GM23248 (cell line): Measurements from ENCODE around the gene ANKDD1A. TPM values are rescaled to one million over a fixed set of nuclear protein-coding genes. Genes with fewer than 3 reads are reported as not detected.

Experiments
- DNase-seq: peaks from one replicate; pipeline ENCODE4 v3.0.0-alpha.2; 2015
- H2AFZ ChIP-seq: fragments of 200-600 bp; sonication (generic); 2 replicates; pipeline ENCODE4 v1.6.1; 2016; ENCODE audit warnings: antibody characterized with exemption
- H3F3A ChIP-seq: fragments of 200-600 bp; sonication (generic); 2 replicates; pipeline ENCODE4 v1.6.1; 2016; ENCODE audit warnings: mild to moderate bottlenecking, antibody characterized with exemption, mixed run types; ENCODE audit not compliant: insufficient read depth
- H3K27ac ChIP-seq: fragments of 200-600 bp; sonication (generic); 2 replicates; pipeline ENCODE4 v1.5.1; 2016; ENCODE audit warnings: mild to moderate bottlenecking
- H3K27me3 ChIP-seq: fragments of 200-600 bp; sonication (generic); replicated peaks from 2 replicates; pipeline ENCODE4 v1.6.1; 2016; ENCODE audit warnings: mild to moderate bottlenecking; ENCODE audit not compliant: insufficient read depth
- H3K36me3 ChIP-seq: fragments of 200-600 bp; sonication (generic); 2 replicates; pipeline ENCODE4 v1.6.1; 2016; ENCODE audit warnings: low read depth, mild to moderate bottlenecking
- H3K4me1 ChIP-seq: fragments of 200-600 bp; sonication (generic); 2 replicates; pipeline ENCODE4 v1.6.1; 2016; ENCODE audit warnings: mild to moderate bottlenecking; ENCODE audit not compliant: insufficient read depth
- H3K4me2 ChIP-seq: fragments of 200-600 bp; sonication (generic); one replicate; pipeline ENCODE4 v1.6.1; 2016; ENCODE audit warnings: mild to moderate bottlenecking; ENCODE audit not compliant: unreplicated experiment
- H3K4me3 ChIP-seq: fragments of 200-600 bp; sonication (generic); 2 replicates; pipeline ENCODE4 v1.5.1; 2016; ENCODE audit warnings: mild to moderate bottlenecking
- H3K79me2 ChIP-seq: fragments of 200-600 bp; sonication (generic); 2 replicates; pipeline ENCODE4 v1.6.1; 2016; ENCODE audit warnings: mild to moderate bottlenecking; ENCODE audit not compliant: insufficient read depth
- H3K9ac ChIP-seq: fragments of 200-600 bp; sonication (generic); 2 replicates; pipeline ENCODE4 v1.6.1; 2016; ENCODE audit warnings: mild to moderate bottlenecking
- H3K9me2 ChIP-seq: fragments of 200-600 bp; sonication (generic); 2 replicates; pipeline ENCODE4 v1.6.1; 2016; ENCODE audit warnings: mixed run types, mild to moderate bottlenecking, moderate library complexity; ENCODE audit not compliant: insufficient read depth
- H3K9me3 ChIP-seq: fragments of 200-600 bp; sonication (generic); one replicate; pipeline ENCODE4 v1.6.1; 2017; ENCODE audit warnings: low read depth
- H4K20me1 ChIP-seq: fragments of 200-600 bp; sonication (generic); 2 replicates; pipeline ENCODE4 v1.6.0; 2016; ENCODE audit not compliant: insufficient read depth
- EZH2 ChIP-seq: fragments of 200-600 bp; sonication (generic); IDR thresholded peaks from 2 replicates; pipeline ENCODE4 v1.6.1; 2018; ENCODE audit warnings: antibody characterized with exemption, mild to moderate bottlenecking; ENCODE audit not compliant: insufficient read depth, poor library complexity, severe bottlenecking
- EZH2phosphoT487 ChIP-seq: fragments of 200-600 bp; sonication (generic); IDR thresholded peaks from 2 replicates; pipeline ENCODE4 v1.6.1; 2018; ENCODE audit warnings: antibody characterized with exemption, moderate library complexity, mild to moderate bottlenecking, low read depth; ENCODE audit not compliant: insufficient read depth
- WGBS, 2 experiments: methylation state at CpG; one replicate each; pipeline ENCODE4 v1.1.6; 2015 to 2017; ENCODE audit warnings: low lambda C conversion rate in 2 of 2, low coverage in 1 of 2; ENCODE audit errors: missing lambda C conversion rate in 2 of 2; 5-methylcytosine and 5-hydroxymethylcytosine counted together
- in situ Hi-C: fragments of 300-500 bp; cut with MboI; formaldehyde crosslinking; loops from 2 replicates; pipeline ENCODE4 v1.15.0; 2020
- polyA plus RNA-seq: library from polyadenylated mRNA; unstranded; fragments of >200 nt; fragmentation: Nextera tagmentation; extraction: Ambion mirVana; gene quantifications from 2 replicates; pipeline ENCODE4 v1.2.1, GENCODE V29; 2016
- total RNA-seq: library from RNA; depleted of rRNA; stranded (reverse); fragments of >200 nt; shearing (Covaris generic); gene quantifications from 2 replicates; pipeline ENCODE4 v1.2.3, GENCODE V29; 2014; rRNA removed

Gene ANKDD1A
- total and polyA plus RNA-seq, 2 experiments from 2014 or later: 2.7 to 3.1 TPM

GRCh38 chr15:65006876-65007275 lies 95.2 kb downstream of the ANKDD1A start:
- no peaks in the 10 kb centered on the region for H4K20me1 ChIP-seq
- no peak overlapping the region for H3K9ac ChIP-seq
- in situ Hi-C loops: no loop called here
- H3K79me2 ChIP-seq: no peaks in the 10 kb centered on the region
- WGBS, 2 experiments: 91 to 98% methylated on average over 3 of the region's 3 CpGs
- H3K27me3 ChIP-seq: no peaks in the 10 kb centered on the region
- no peak overlapping the region for H3K4me3 ChIP-seq
- H3K4me2 ChIP-seq: no peak overlapping the region
- no peaks in the 10 kb centered on the region; the same call in 1 of the 2 replicates for H3F3A ChIP-seq
- peaks cover 10% of the 10 kb centered on the region; the same call in 1 of the 2 replicates for H3K36me3 ChIP-seq
- no peak for TF ChIP-seq EZH2phosphoT487
- no peak for TF ChIP-seq EZH2
- H2AFZ ChIP-seq: no peak overlapping the region
- no peak for DNase-seq
- no peaks in the 10 kb centered on the region for H3K9me3 ChIP-seq
- H3K4me1 ChIP-seq: no peaks in the 10 kb centered on the region
- no peaks in the 10 kb centered on the region for H3K9me2 ChIP-seq
- H3K27ac ChIP-seq: no peak overlapping the region

Other genes with a start within 250 kb of the ANKDD1A start
- gene RBPMS2, start 136.3 kb upstream of the ANKDD1A start, total RNA-seq: not detected in 2 replicates
- gene RBPMS2, start 136.3 kb upstream of the ANKDD1A start, polyA plus RNA-seq: 0.54 and 0.71 TPM in 2 replicates
- gene PIF1, start 86.3 kb upstream of the ANKDD1A start, total RNA-seq: 9.7 and 11.3 TPM in 2 replicates
- gene PIF1, start 86.3 kb upstream of the ANKDD1A start, polyA plus RNA-seq: 7.0 and 8.1 TPM in 2 replicates
- 27.2 and 35.3 TPM in 2 replicates for gene PLEKHO2, start 70.0 kb upstream of the ANKDD1A start, total RNA-seq
- 30.7 and 32.3 TPM in 2 replicates for gene PLEKHO2, start 70.0 kb upstream of the ANKDD1A start, polyA plus RNA-seq
- gene SPG21, start 78.0 kb downstream of the ANKDD1A start, total RNA-seq: 66.3 and 78.4 TPM in 2 replicates
- gene SPG21, start 78.0 kb downstream of the ANKDD1A start, polyA plus RNA-seq: 106 and 107 TPM in 2 replicates
- gene MTFMT, start 117.7 kb downstream of the ANKDD1A start, total RNA-seq: 25.3 and 26.4 TPM in 2 replicates
- gene MTFMT, start 117.7 kb downstream of the ANKDD1A start, polyA plus RNA-seq: 22.2 and 23.8 TPM in 2 replicates
- not detected in 2 replicates for gene SLC51B, start 133.5 kb downstream of the ANKDD1A start, total RNA-seq
- not detected in 2 replicates for gene SLC51B, start 133.5 kb downstream of the ANKDD1A start, polyA plus RNA-seq
- not detected in 2 replicates for gene RASL12, start 156.1 kb downstream of the ANKDD1A start, total RNA-seq
- gene RASL12, start 156.1 kb downstream of the ANKDD1A start, polyA plus RNA-seq: not detected in 2 replicates
- gene KBTBD13, start 164.8 kb downstream of the ANKDD1A start, total RNA-seq: not detected in 2 replicates
- not detected in 2 replicates for gene KBTBD13, start 164.8 kb downstream of the ANKDD1A start, polyA plus RNA-seq
- gene UBAP1L, start 203.3 kb downstream of the ANKDD1A start, total RNA-seq: 0.43 and 0.63 TPM in 2 replicates
- gene UBAP1L, start 203.3 kb downstream of the ANKDD1A start, polyA plus RNA-seq: 0.38 and 0.89 TPM in 2 replicates
- 11.8 and 13.6 TPM in 2 replicates for gene PDCD7, start 221.9 kb downstream of the ANKDD1A start, total RNA-seq
- gene PDCD7, start 221.9 kb downstream of the ANKDD1A start, polyA plus RNA-seq: 7.5 and 8.4 TPM in 2 replicates